GM23248 (cell line): ENCODE results near the gene ATOH7. TPM values are rescaled to one million over a fixed set of nuclear protein-coding genes. Genes with fewer than 3 reads are reported as not detected.

Experiments
- DNase-seq: peaks from one replicate; pipeline ENCODE4 v3.0.0-alpha.2; 2015
- H2AFZ ChIP-seq: fragments of 200-600 bp; sonication (generic); 2 replicates; pipeline ENCODE4 v1.6.1; 2016; ENCODE audit warnings: antibody characterized with exemption
- H3F3A ChIP-seq: fragments of 200-600 bp; sonication (generic); 2 replicates; pipeline ENCODE4 v1.6.1; 2016; ENCODE audit warnings: mild to moderate bottlenecking, antibody characterized with exemption, mixed run types; ENCODE audit not compliant: insufficient read depth
- H3K27ac ChIP-seq: fragments of 200-600 bp; sonication (generic); 2 replicates; pipeline ENCODE4 v1.5.1; 2016; ENCODE audit warnings: mild to moderate bottlenecking
- H3K27me3 ChIP-seq: fragments of 200-600 bp; sonication (generic); replicated peaks from 2 replicates; pipeline ENCODE4 v1.6.1; 2016; ENCODE audit warnings: mild to moderate bottlenecking; ENCODE audit not compliant: insufficient read depth
- H3K36me3 ChIP-seq: fragments of 200-600 bp; sonication (generic); 2 replicates; pipeline ENCODE4 v1.6.1; 2016; ENCODE audit warnings: low read depth, mild to moderate bottlenecking
- H3K4me1 ChIP-seq: fragments of 200-600 bp; sonication (generic); 2 replicates; pipeline ENCODE4 v1.6.1; 2016; ENCODE audit warnings: mild to moderate bottlenecking; ENCODE audit not compliant: insufficient read depth
- H3K4me2 ChIP-seq: fragments of 200-600 bp; sonication (generic); one replicate; pipeline ENCODE4 v1.6.1; 2016; ENCODE audit warnings: mild to moderate bottlenecking; ENCODE audit not compliant: unreplicated experiment
- H3K4me3 ChIP-seq: fragments of 200-600 bp; sonication (generic); 2 replicates; pipeline ENCODE4 v1.5.1; 2016; ENCODE audit warnings: mild to moderate bottlenecking
- H3K79me2 ChIP-seq: fragments of 200-600 bp; sonication (generic); 2 replicates; pipeline ENCODE4 v1.6.1; 2016; ENCODE audit warnings: mild to moderate bottlenecking; ENCODE audit not compliant: insufficient read depth
- H3K9ac ChIP-seq: fragments of 200-600 bp; sonication (generic); 2 replicates; pipeline ENCODE4 v1.6.1; 2016; ENCODE audit warnings: mild to moderate bottlenecking
- H3K9me2 ChIP-seq: fragments of 200-600 bp; sonication (generic); 2 replicates; pipeline ENCODE4 v1.6.1; 2016; ENCODE audit warnings: mixed run types, mild to moderate bottlenecking, moderate library complexity; ENCODE audit not compliant: insufficient read depth
- H3K9me3 ChIP-seq: fragments of 200-600 bp; sonication (generic); one replicate; pipeline ENCODE4 v1.6.1; 2017; ENCODE audit warnings: low read depth
- H4K20me1 ChIP-seq: fragments of 200-600 bp; sonication (generic); 2 replicates; pipeline ENCODE4 v1.6.0; 2016; ENCODE audit not compliant: insufficient read depth
- EZH2 ChIP-seq: fragments of 200-600 bp; sonication (generic); IDR thresholded peaks from 2 replicates; pipeline ENCODE4 v1.6.1; 2018; ENCODE audit warnings: antibody characterized with exemption, mild to moderate bottlenecking; ENCODE audit not compliant: insufficient read depth, poor library complexity, severe bottlenecking
- EZH2phosphoT487 ChIP-seq: fragments of 200-600 bp; sonication (generic); IDR thresholded peaks from 2 replicates; pipeline ENCODE4 v1.6.1; 2018; ENCODE audit warnings: antibody characterized with exemption, moderate library complexity, mild to moderate bottlenecking, low read depth; ENCODE audit not compliant: insufficient read depth
- WGBS, 2 experiments: methylation state at CpG; one replicate each; pipeline ENCODE4 v1.1.6; 2015 to 2017; ENCODE audit warnings: low lambda C conversion rate in 2 of 2, low coverage in 1 of 2; ENCODE audit errors: missing lambda C conversion rate in 2 of 2; 5-methylcytosine and 5-hydroxymethylcytosine counted together
- in situ Hi-C: fragments of 300-500 bp; cut with MboI; formaldehyde crosslinking; loops from 2 replicates; pipeline ENCODE4 v1.15.0; 2020
- polyA plus RNA-seq: library from polyadenylated mRNA; unstranded; fragments of >200 nt; fragmentation: Nextera tagmentation; extraction: Ambion mirVana; gene quantifications from 2 replicates; pipeline ENCODE4 v1.2.1, GENCODE V29; 2016
- total RNA-seq: library from RNA; depleted of rRNA; stranded (reverse); fragments of >200 nt; shearing (Covaris generic); gene quantifications from 2 replicates; pipeline ENCODE4 v1.2.3, GENCODE V29; 2014

ATOH7 gene
- total and polyA plus RNA-seq, 2 experiments from 2014 or later, result not detected

DNA sequence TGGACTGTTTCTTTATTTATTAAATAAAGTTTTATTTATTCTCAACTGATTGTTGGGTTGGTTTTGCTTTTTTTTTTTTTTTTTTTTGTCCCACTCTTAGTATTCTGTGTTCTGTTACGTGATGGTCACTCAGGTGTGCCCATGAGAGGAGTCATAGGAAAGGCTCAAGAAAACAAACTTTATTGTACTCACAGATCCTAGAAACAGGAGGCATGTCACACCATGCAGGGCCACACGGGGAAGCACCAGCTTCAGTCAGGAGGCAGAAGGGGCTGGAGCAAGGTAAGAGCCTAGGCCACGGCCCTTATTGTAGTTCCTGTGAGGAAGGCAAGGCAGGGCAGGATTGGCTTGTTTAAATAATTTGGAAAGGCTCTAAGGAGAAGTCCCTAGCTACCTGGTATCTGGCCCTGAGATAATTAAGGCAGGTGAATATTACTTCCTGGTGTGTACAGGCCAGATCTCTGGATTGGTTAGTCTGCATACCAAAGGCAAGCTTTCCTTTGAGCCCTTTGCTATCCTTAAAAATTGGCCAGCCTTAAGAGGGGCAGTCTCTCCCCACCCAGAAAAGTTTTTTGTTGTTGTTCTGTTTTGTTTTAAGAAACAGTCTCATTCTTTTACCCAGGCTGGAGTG is 8.3 kb downstream of the ATOH7 start:
- Histone ChIP-seq H3K36me3 (no peaks in the 10 kb centered on the region), H3K9me2 (no peaks in the 10 kb centered on the region), H3K9ac (no peak overlapping the region), H3K4me3 (no peak overlapping the region), H3K79me2 (no peaks in the 10 kb centered on the region), H2AFZ (no peak overlapping the region), H3K27ac (no peak overlapping the region), H4K20me1 (no peaks in the 10 kb centered on the region), H3F3A (peaks cover 5% of the 10 kb centered on the region; the same call in 1 of the 2 replicates), H3K9me3 (no peaks in the 10 kb centered on the region), H3K4me1 (peaks cover 8% of the 10 kb centered on the region), H3K4me2 (no peak overlapping the region), H3K27me3 (no peaks in the 10 kb centered on the region)
- in situ Hi-C loops, result no loop called here
- WGBS, 2 experiments, result 75 to 79% methylated on average over 3 of the region's 3 CpGs
- DNase-seq, result no peak
- TF ChIP-seq EZH2phosphoT487 (no peak), EZH2 (no peak)

DNA sequence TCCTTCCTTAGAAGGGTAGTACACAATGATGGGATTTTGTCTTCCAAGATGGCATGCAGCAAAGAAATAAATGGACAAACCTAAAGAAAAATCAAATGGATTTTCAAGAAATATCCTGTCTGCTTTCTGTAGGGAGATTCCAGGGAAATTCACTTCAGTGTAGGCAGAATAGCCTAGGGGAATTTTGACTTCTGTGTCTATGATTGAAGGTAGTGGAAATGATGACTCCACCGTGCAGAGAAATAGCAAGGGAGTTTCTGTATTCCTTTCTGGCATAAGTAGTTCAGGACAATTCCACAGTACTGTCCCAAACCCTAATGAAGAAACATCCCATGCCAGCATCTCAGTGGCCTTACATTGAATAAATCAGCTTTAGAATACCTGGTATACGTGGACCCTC is 9.5 kb downstream of the ATOH7 start:
- Histone ChIP-seq H3K9me2 (no peaks in the 10 kb centered on the region), H3K36me3 (no peaks in the 10 kb centered on the region), H3K27ac (no peak overlapping the region), H3K4me3 (no peak overlapping the region), H3K27me3 (no peaks in the 10 kb centered on the region), H3K79me2 (no peaks in the 10 kb centered on the region), H3K4me1 (peaks cover 8% of the 10 kb centered on the region), H2AFZ (no peak overlapping the region), H3K4me2 (no peak overlapping the region), H3K9me3 (no peaks in the 10 kb centered on the region), H4K20me1 (no peaks in the 10 kb centered on the region), H3K9ac (no peak overlapping the region), H3F3A (peaks cover 5% of the 10 kb centered on the region; the same call in 1 of the 2 replicates)
- WGBS, 2 experiments, result 56 to 61% methylated on average over 2 of the region's 2 CpGs
- TF ChIP-seq EZH2 (no peak), EZH2phosphoT487 (no peak)
- no peak for DNase-seq
- in situ Hi-C loops, result no loop called here

DNA sequence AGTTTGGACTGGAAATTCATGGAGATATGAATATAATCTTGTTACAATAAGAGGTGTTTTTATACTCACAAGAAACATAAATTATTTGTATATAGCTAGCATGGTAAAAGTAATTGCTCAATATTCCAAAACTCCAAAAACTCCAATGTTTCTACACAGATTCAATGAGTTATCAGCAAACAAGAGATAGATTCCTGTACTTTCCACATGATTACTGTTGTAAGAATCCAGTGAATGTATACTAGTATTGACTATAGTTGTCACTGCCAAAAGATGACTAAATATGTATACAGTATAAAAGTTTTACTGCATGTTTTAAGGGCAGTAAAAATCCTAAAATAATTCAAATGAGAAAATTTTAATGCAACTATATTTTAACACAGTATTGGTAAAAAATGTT is 10.7 kb downstream of the ATOH7 start:
- H3K4me3 ChIP-seq, result no peak overlapping the region
- H3K4me2 ChIP-seq, result no peak overlapping the region
- H2AFZ ChIP-seq, result no peak overlapping the region
- peaks cover 5% of the 10 kb centered on the region; the same call in 1 of the 2 replicates for H3F3A ChIP-seq
- H3K79me2 ChIP-seq, result no peaks in the 10 kb centered on the region
- no peak overlapping the region for H3K27ac ChIP-seq
- DNase-seq, result peak; percentile 51
- no peaks in the 10 kb centered on the region for H3K36me3 ChIP-seq
- TF ChIP-seq EZH2, result no peak
- TF ChIP-seq EZH2phosphoT487, result no peak
- in situ Hi-C loops, result no loop called here
- H3K9me2 ChIP-seq, result no peaks in the 10 kb centered on the region
- H3K9ac ChIP-seq, result no peak overlapping the region
- H4K20me1 ChIP-seq, result no peaks in the 10 kb centered on the region
- peaks cover 8% of the 10 kb centered on the region for H3K4me1 ChIP-seq
- no peaks in the 10 kb centered on the region for H3K9me3 ChIP-seq
- H3K27me3 ChIP-seq, result no peaks in the 10 kb centered on the region

DNA sequence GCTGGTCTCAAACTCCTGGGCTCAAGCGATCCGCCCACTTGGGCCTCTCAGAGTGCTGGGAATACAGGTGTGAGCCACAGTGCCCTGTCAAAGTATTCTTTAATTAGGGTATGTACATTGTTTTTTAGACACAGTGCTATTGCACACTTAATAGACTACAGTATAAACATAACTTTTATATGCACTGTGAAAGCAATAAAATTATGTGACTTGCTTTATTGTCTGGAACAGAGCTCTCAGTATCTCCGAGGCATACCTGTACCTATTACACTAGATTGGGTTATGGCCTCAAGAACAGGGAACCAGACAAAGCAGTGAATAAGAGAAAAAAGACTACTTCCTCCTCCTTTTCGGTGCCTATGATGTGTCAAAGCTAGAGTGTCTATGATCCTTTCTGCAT is 13.1 kb downstream of the ATOH7 start:
- no peak for TF ChIP-seq EZH2
- Histone ChIP-seq H3K36me3 (no peaks in the 10 kb centered on the region), H3K4me2 (no peak overlapping the region), H3K9me2 (no peaks in the 10 kb centered on the region), H3K27me3 (no peaks in the 10 kb centered on the region), H3K79me2 (no peaks in the 10 kb centered on the region), H4K20me1 (no peaks in the 10 kb centered on the region), H3K27ac (no peak overlapping the region), H3K9ac (no peak overlapping the region), H3F3A (peaks cover 5% of the 10 kb centered on the region; the same call in 1 of the 2 replicates), H3K9me3 (no peaks in the 10 kb centered on the region), H3K4me3 (no peak overlapping the region), H3K4me1 (peaks cover 8% of the 10 kb centered on the region), H2AFZ (no peak overlapping the region)
- 83 to 94% methylated on average over 4 of the region's 4 CpGs for whole genome bisulfite sequencing, 2 experiments
- in situ Hi-C loops, result loop anchor here (10.0 kb wide), 1 partner anchor 86 kb away; no protein-coding TSS in a partner anchor
- no peak for DNase-seq
